NCI-H510A treated with DMSO at 0.1 percent for 48 hours (cell line): ENCODE data around the gene KLF15.

Experiments
- DNase-seq: peaks from one replicate; lab custom pipeline; 2025; lab: John Stamatoyannopoulos, UW

KLF15 gene

DNA sequence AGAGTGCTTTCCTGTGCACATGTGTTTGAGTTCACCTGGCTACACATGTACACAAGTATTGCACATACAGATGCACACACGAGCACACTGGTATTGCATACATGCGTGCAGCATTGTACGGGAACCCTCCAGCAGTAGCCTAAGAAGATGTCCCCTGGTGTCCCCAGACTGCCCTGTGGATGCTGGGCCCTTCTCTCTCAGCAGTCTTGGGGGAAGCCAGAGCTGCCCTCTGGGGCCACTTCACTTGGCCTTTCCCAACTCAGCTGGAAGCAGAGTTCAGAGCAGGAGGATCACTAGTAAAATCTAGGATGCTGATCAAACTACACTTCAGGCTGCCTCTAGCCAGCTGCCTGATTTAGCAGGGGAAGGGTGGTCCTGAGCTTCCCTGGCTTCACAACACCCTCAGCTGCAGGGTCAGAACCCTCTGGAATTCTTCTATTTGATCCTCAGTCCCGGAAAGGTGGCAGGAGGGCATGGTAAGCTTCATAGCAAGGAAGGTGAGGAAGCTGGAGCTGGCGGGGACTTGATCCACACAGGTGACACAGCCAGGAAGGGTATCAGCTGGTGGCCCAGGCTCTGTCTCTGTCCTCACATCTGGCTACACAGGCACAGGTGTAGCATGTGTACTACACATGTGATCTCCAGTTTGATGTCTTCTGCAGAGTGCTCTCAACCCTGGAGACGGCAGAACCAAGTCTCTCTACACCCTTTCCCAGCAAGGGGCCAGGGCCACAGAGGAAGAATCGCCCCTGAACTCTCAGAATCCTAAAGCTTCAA is 36.5 kb downstream of the KLF15 start:
- DNase-seq: no peak

DNA sequence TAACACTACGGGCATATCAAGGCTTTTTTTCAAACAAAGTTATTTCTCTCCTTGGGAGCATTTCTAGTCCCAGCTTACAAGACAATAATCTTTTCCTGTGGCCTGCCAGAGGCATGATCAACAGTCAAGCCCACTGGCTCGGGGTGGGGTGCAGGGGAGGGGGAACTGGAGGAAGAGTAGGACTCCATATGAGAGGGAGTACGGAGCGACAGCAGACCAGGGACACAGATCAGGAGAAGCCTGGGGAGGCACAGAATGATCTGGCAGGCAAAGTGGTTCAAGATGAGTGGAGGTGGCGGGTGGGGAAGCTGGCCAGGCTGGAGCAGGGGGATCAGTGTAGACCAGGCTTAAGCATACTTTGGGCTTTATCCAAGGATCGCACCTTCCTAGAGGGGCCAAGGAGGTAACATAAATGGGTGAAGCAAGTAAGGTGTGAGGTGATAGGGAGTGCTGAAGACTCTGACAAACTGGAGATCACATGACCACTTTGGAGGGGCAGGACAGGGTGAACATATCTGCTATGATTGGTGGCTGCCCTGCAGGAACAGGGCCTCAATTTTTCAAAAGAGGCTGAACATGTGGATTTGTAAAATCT is 37.4 kb downstream of the KLF15 start:
- no peak for DNase-seq

DNA sequence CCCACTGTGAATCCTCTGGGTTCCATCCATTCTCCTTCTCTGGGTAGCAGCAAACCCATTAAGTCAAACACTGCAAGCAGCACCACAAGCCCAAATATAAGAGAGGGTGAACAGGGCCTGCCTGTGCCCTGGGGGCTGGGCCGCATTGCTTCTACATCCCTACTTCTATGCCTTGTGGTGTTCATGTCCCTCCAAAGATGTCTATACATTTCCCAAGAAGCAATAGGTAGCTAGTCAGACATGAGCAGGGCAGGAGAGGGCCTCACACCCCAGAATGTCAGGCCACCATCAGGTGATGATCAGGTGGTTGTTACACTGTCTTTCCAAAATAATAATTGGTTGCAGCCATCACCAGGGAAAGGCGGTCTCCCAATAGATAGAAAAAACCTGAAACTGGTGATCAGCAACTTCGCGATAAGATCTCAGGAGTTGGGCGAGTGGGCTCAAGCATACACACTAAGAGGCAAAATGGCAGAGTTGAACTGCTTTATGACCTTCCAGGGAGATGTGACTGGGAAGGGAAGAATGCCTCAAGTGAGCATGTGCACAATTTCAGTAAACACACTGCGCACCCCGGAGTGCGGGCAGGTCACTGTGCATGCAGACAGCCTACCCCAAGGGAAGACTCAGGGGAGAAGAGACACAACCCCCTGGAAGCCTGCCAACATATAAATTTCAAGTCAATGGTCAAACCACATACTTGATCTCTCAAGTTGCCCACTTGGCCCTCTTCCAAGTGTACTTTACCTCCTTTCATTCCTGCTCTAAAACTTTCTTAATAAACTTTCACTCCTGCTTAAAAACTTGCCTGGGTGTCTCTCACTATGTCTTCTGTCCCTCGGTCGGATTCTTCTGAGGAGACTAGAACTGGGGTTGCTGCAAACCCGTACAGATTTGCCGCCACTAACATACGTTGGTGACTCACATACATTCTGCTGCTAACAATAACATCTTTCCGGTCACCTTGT is 39.9 kb downstream of the KLF15 start:
- DNase-seq: peak; percentile 5

DNA sequence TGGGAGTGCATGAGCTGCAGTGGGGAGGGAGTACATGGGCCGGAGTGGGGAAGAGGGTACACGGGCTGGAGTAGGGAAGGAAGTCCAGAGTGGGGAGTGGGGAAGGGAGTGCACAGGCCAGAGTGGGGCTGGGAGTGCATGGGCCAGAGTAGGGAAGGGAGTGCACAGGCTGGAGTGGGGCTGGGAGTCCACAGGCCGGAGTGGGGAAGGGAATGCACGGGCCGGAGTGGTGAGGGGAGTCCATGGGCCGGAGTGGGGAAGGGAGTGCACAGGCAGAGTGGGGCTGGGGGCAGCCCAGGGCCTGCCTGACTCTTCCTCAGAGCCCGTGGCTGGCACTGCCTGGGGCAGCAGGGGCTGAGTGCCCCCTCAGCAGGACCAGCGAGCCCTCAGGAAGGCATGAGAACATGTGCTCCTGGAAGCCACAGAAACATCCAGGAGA is 40.7 kb downstream of the KLF15 start:
- DNase-seq: no peak

DNA sequence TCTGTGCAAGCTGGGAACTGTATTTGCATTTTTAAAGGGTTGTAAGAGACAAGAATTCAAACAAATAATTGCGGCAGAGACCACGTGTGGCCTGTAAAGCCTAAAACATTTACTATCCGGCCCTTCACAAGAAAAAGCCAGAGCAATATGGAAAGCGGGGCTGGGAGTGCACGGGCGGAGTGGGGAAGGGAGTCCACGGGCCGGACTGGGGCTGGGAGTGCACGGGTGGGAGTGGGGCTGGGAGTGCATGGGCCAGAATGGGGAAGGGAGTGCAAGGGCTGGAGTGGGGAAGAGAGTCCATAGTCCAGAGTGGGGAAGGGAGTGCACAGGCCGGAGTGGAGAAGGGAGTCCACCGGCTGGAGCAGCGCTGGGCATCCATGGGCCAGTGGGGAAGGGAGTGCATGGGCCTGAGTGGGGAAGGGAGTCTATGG is 41.2 kb downstream of the KLF15 start:
- DNase-seq: no peak

DNA sequence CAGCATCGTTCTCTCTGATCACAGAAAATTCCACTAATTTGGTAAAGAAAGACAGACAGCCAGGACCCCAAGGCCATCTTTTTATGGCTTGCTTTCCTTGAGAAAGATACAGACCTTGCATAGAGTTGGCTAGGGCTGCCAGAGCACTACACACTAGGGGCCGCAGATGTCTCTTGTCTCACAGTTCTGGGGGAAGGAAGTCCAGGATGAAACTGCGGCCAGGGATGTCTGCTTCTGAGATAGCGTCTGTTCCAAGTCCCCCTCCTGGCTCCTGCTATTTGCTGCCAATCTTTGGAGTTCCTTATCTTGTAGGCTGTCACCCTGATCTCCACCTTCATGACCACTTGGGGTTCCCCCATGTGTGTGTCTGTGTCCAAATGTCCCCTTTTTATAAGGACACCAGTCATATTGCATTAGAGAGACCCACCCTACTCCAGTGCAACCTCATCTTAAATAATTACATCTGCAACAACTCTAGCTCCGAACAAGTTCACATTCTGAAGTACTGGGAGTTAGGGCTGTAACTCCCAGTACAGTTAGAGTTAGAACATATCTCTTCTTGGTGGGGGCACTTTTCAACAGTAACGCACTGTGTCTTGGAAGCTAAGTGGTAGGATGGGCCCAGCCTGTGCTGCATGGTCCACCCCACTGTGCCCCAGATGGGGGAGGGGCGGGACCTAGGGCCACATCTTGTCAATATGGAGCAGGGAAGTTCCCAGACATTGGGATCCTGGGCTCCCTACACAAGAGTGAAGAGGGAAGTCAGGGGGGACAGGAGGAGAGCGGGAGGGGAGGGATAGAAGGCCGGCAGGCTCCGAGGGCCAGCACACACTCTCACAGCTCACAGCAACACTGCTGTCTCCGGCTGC is 42.2 kb downstream of the KLF15 start:
- no peak for DNase-seq

DNA sequence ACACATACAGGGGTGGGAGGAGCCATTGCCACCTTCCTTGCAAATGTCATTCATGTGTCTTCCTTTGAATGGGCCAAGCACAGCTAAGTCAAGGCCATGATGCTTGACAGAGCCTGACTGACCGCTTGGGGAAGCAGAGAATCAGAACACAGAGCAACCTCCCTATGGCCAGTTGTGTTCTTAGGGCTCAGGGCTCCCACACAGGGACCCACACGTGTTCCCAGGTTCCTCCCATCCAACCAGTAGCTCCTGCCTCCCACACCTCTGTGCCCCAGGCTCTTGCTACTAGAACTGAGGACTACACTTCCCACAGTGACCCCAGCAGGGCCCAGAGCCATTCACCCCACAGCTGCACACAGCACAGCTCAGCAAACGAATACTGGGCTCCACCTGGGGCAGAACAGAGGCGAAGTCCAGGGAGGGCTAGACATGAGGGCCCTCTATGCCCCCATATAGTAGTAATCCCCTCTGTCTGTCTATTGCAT is 42.9 kb downstream of the KLF15 start:
- no peak for DNase-seq

DNA sequence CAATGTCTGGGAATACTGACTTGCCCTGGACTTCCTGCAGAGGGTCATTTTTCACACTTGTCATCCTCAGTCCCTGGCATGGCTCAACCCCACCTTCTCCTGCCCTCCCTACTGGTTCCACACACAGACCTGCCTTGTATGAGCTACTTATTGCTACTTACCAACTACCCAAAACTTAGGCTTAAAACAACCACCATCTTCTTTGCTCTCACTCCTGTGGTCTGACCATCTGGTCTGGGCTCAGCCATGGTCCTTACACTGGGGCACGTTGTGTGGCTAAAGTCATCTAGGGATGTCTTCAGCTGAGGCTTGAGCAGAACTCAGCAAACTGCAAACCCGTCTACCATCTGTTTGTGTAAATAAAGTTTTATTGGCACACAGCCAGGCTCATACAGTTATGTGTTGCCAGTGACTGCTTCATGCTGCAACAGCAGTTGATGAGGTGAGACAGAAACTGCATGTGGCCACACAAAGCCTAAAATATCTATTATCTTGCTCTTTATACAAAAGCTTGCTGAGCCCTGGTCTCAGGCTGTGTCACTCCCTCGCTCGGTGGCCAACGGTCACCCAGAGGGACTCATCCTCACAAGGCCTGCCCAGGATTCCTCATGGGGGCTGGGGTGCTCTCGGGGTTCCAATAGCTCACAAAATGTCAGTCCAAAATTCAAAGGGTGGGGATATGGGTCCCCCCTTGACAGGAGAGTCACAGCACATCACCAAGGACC is 43.5 kb downstream of the KLF15 start:
- peak; percentile 0 for DNase-seq

DNA sequence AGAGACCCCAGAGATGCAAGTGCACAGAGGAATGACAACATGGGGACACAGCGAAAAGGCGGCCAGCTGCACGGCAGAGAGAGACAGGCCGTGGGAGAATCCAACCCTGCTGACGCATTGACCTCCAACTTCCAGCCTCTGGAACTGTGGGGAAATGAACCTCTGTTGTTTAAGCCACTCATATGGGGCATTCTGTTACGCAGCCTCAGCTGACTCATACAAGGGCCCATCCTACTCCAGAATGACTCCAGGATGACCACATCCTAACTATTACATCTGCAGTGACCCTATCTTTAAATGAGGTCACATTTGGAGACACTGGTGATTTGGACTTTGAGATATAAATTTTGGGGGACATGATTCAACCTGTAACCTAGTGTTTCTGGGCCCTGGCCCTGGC is 44.0 kb downstream of the KLF15 start:
- DNase-seq: no peak

DNA sequence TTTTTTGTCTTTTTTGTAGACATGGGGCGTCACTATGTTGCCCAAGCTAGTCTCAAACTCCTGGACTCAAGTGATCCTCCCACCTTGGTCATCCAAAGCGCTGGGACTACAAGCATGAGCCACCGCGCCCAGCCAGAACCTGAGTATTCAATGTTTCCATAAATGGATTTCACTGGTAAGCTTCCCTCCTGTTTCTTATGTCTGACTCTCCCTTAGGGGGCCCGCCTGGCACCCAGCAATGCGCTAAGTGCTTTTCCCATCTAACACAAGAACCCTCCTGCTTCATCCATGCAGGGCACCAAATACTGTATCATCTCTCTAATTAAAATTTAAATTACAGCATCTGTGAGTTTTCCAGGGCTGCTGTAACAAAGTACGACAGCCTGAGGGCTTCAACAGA is 44.9 kb downstream of the KLF15 start:
- no peak for DNase-seq

DNA sequence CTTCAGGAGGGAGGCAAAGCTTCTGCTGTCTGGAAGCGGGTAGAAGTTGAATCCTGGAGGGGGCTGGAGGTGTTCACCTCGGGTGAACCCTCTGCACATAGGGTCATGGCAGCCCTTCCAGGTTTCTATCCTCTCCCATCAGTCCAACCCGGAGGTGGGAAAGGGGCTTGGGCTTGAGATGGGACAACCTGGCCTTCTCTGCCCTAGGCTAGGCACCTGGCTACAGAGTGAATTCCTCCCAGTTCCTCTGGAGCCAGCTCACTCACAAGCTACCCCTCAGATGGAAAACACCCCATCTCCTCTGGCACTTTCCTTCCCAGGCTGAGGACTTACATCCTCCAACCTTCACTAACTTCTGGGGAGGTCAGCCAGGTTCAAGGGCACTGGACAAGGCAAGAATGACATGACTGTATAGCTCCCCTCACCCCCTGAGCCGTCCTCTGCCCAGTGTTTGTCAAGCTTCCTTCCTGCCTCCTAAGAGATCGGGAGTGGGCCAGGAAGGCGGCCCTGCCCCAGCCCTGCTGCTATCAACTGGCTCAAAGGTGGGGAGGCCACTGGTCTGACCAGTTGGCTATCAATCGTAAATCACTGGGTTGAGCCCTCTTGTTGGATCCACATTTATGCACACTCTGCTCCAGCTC is 45.8 kb downstream of the KLF15 start:
- no peak for DNase-seq

DNA sequence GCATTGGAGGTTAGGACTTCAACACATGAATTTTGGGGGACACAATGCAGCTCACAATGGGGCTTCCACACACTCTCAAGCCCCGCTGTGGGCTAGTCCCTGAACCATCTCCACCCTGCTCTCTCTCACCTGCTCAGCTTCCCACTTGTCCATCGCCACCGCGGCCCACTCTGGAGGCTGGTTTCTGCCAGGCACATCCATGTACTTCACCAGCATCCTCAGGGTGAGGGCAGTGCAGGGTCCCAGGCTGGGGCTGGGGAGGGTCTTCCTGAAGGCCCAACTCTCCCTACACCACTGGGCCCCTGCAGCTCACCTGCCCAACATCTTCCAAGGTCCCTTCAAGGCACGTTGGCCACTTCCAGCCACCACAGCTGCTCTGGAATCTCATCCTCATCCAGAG is 46.4 kb downstream of the KLF15 start:
- no peak for DNase-seq

DNA sequence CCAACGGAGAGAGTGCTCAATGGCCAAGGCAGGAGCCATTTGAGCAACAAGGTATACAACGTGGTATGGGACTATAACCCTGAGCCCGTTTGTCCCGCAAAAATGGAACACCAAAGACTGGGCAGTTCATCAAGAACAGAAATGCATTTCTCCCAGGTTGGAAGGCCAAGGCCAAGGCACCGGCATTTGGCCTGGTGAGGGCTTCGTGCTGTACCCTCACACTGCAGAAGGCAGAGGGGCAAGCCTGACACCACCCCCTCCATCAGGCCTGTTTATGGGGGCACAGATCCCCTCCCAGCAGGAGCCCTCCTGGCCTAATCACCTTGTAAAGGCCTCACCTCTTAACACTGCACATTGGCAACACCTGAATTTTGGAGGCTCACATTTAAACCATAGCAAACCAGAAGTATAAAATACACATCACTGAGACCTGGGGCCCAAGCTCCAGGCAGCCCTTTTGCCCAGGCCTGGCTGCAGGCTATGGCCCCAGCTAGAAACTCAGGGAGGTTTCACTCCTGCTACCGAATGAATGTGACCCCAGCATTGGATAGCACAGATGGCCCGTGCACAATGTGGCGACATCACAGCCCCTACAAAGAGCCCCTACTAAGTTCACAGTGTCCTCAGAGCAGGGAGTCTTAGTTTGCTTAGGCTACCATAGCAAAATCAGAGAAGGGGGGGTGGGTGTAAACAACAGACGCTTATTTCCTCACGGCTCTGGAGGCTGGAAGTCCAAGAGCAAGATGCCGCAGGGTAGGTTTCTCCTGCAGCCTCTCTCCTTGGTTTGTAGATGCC is 47.1 kb downstream of the KLF15 start:
- DNase-seq: no peak

DNA sequence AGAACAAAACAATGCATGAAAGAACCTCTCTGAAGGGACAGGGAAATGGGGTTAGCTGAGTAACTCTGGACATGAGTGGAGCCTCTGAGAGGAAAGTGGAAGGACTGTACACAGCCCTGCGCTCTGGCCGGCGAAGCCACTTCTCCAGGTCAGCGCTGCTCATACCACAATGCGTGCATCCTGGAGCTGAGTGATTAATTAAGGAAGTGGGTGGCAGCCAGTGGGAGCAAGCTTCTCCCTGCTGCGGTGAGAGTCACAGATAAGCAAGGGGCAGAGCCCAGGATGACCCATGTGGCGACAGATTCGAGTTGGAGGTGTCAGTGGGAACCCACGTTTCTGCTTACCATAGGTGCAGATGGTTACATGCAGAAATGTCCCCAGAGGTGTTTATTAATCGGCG is 48.0 kb downstream of the KLF15 start:
- no peak for DNase-seq

DNA sequence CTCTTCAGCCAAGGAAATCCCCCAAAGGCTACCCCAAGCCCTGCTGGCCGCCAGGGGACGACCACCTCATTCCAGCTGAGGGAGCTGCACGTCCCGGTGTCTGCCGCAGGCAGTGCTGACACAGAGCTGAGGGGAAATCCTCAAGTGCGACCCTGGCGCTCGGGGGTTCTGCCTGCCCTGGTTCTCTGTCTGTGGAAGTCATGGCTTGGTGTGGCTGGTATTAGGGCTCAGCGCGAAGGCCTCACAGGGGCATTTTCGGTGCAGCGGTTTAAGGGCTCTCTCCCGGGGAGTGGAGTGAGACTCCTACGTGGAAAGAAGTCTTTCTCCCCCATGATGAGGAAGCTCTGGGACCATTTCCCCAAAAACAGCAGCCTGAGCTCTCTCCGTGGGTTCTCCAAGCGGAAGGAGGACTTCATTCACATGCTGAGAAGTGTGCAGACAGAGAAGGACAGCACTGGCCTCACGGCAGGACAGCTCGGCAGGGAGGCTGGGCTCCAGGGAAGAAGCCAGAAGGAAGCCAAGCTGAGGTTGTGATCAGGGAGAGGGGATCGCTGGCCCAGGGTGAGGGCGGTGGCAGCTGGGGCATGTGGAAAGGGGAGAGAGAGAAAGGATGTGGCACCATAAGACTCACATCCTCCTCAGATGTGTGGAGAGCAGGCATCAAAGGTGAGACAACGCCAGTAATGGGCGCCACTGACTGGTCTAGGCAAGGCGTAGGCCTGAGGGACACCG is 48.6 kb downstream of the KLF15 start:
- no peak for DNase-seq

DNA sequence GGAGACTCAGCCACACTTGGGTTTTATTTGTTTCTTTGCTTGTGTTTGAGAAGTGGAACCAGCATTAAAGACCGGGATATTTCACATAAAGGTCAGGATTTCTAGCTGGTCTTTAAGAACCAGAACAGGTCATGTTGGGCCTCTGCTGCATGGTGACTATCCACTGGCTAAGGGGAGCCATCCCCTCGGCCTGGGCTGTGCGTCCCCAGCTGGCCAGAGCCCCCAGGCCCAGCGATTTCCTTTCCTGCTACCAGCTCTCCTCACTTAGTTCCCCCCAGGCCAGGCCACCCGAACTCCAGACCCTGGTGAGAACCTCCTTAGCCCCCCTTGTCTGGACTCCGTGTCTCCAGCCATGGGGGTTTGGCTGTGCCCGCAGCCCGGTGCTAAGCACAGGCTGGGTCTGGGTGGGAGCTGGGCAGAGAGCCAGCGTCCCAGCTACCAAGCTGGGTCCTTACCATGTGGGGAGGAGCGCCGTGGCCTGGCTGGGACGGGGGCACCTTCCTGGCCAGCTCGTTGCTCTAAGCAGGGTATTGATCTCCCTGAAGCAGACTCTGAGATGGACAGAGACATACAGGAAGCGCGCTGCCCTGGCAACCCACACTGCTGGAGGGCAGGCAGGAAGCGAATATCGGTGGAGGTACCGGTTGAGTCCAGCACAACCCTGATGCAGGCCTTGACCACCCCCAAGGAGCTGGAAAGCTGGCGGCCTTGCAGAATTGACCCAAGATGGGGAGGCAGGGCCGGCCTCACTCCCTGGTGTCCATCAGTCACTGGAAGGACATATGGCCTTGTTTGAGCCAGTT is 49.4 kb downstream of the KLF15 start:
- DNase-seq: no peak

DNA sequence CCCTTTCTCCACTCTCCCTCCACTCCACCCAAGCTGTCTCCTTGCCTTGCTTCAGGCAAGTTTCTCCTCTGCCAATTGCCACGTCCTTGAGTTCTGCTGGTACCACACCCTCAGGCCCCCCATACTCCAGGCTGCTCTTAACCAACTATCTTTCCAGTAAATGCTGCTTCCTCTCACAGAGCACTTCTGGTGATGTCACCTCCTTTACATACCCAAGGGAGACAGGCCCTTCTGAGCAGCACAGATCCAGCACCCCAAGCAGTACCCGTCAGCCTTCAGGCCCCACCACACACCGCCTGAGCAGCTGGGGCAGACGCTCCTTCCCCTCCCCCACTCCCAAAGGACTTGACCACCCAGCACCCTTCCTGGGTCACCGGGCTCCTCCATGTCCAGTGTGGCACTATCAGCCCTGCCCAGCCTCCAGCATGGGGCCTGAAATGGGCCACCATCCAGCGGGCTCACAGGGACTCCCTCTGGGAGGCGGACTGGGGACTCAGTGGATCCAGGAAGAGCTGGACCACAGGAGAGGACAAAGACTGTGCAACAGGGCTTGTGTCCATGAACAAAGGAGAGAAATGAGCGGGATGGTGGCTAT is 50.2 kb downstream of the KLF15 start:
- DNase-seq: no peak

DNA sequence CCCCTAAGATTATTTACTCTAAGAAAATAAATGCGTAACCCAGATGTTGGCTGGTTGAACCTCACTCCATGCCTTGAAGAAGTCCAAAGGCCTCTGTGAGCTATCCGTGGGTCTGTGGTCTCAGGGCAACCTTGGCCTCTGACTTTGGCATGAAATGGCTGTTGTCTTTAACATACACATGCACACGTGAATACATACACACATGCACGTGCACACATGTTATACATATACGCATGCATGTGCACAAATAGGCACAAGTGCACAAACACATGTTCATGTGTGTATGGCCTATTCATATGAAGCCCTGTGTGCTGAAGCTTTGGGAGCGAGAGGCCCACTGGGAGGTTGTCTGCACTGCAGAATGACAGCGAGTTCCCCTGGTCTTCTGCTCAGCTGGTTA is 50.8 kb downstream of the KLF15 start:
- no peak for DNase-seq
